Body of pancreas (tissue), 4 donors: ENCODE results near the gene DTX1.

Experiments
- POLR2A ChIP-seq, 3 donors: fragments of 450-650 bp; IDR thresholded peaks; one replicate each; pipeline ENCODE4 v1.6.1; 2016; ENCODE audit warnings: antibody characterized with exemption in 3 of 3, mild to moderate bottlenecking in 2 of 3
- TF ChIP-seq, protein P1 (sequence below), 7 experiments: fragments of 450-650 bp in 4 of 7; fragments of 200-600 bp in 3 of 7; sonication (generic) in 3 of 7; IDR thresholded peaks; one replicate each; pipeline ENCODE4 v1.5.1; 2016 to 2019; ENCODE audit warnings: antibody characterized with exemption in 7 of 7

DNA sequence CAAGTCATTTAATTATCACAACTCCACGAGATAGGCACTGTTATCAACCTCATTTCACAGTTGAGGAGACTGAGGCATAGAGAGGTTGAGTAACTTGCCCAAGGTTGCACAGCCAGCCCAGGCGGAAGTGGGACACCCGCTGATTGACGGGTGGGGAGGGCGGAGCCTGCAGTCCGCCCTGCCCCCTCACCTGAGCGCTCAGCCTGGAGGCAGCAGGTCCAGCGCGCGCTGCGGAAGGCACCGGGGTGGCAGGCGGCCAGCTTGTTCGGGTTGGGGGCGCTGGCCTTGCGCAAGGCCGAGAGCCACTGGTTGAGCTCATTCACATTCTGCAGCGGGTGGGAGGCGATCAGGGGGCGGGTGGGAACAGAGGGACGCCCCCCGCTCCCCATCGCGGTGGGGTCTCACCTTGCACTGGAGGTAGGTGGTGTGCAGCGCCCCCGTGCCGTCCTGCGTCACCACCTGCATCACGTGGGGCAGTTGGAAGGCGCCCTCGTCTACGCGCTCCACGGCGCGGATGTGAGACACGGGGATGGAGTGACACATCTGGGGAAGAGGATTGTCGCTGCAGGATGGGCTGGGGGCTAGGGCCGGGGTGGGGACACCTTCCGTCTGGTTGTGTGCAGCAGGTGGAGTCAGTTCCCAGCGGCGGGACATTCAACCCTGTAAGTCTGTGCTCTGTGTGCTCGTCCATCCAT lies 47.4 kb downstream of the DTX1 start:
- TF ChIP-seq POLR2A (IDR thresholded peaks at IDR 0.05): no peak
- TF ChIP-seq, protein P1, sequence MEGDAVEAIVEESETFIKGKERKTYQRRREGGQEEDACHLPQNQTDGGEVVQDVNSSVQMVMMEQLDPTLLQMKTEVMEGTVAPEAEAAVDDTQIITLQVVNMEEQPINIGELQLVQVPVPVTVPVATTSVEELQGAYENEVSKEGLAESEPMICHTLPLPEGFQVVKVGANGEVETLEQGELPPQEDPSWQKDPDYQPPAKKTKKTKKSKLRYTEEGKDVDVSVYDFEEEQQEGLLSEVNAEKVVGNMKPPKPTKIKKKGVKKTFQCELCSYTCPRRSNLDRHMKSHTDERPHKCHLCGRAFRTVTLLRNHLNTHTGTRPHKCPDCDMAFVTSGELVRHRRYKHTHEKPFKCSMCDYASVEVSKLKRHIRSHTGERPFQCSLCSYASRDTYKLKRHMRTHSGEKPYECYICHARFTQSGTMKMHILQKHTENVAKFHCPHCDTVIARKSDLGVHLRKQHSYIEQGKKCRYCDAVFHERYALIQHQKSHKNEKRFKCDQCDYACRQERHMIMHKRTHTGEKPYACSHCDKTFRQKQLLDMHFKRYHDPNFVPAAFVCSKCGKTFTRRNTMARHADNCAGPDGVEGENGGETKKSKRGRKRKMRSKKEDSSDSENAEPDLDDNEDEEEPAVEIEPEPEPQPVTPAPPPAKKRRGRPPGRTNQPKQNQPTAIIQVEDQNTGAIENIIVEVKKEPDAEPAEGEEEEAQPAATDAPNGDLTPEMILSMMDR (IDR thresholded peaks at IDR 0.05): no peak
